ENCODE data around the gene AP5B1.
"Not testable (repeated sequence)": the region's sequence is repeated elsewhere in the genome, so short reads cannot be mapped to it uniquely, and the experiment has no call there.

Gene AP5B1

GRCh38 chr11:65764434-65764833 lies 16.3 kb downstream of the AP5B1 start:
- H3K4me2 ChIP-seq = no peak overlapping the region
- H3K4me1 ChIP-seq (ENCODE audit: low read depth, poor library complexity, severe bottlenecking) = peaks cover 19% of the 10 kb centered on the region
- H3K9ac ChIP-seq = no peak overlapping the region
- no peaks in the 10 kb centered on the region for H3K36me3 ChIP-seq (ENCODE audit: insufficient read depth)
- no peak overlapping the region for H3K27ac ChIP-seq
- H3K4me3 ChIP-seq (IDR thresholded peaks at IDR 0.05; ENCODE audit: insufficient read depth, low read depth, low read length) = no peak overlapping the region
- H2AFZ ChIP-seq (ENCODE audit: low read depth) = no peak overlapping the region
- H3K27me3 ChIP-seq (ENCODE audit: insufficient read depth, low read depth) = no peaks in the 10 kb centered on the region
- H3K79me2 ChIP-seq (ENCODE audit: insufficient read depth, low read depth) = no peaks in the 10 kb centered on the region
- no peaks in the 10 kb centered on the region for H4K20me1 ChIP-seq (ENCODE audit: insufficient read depth)
- no peak for TF ChIP-seq CTCF (conservative IDR thresholded peaks at IDR 0.05; ENCODE audit: low read depth, low read length)

GRCh38 chr11:65762816-65763215 lies 18.0 kb downstream of the AP5B1 start:
- not testable (repeated sequence) for H4K20me1 ChIP-seq (ENCODE audit: insufficient read depth); H3K4me3 ChIP-seq (IDR thresholded peaks at IDR 0.05; ENCODE audit: insufficient read depth, low read depth, low read length); H3K27ac ChIP-seq; H3K79me2 ChIP-seq (ENCODE audit: insufficient read depth, low read depth); H3K9ac ChIP-seq; H3K4me2 ChIP-seq; H2AFZ ChIP-seq (ENCODE audit: low read depth); H3K36me3 ChIP-seq (ENCODE audit: insufficient read depth); H3K27me3 ChIP-seq (ENCODE audit: insufficient read depth, low read depth)
- peaks cover 19% of the 10 kb centered on the region for H3K4me1 ChIP-seq (ENCODE audit: low read depth, poor library complexity, severe bottlenecking)

- not testable (repeated sequence) for H2AFZ ChIP-seq (ENCODE audit: low read depth); H3K27me3 ChIP-seq (ENCODE audit: insufficient read depth, low read depth); H3K36me3 ChIP-seq (ENCODE audit: insufficient read depth); H3K27ac ChIP-seq; H3K4me2 ChIP-seq; H4K20me1 ChIP-seq (ENCODE audit: insufficient read depth); H3K79me2 ChIP-seq (ENCODE audit: insufficient read depth, low read depth); H3K4me3 ChIP-seq (IDR thresholded peaks at IDR 0.05; ENCODE audit: insufficient read depth, low read depth, low read length); H3K9ac ChIP-seq
- peaks cover 14% of the 10 kb centered on the region for H3K4me1 ChIP-seq (ENCODE audit: low read depth, poor library complexity, severe bottlenecking)
Observed at GRCh38 chr11:65762169-65762568, 18.6 kb downstream of the AP5B1 start.

GRCh38 chr11:65745049-65745448 lies 35.7 kb downstream of the AP5B1 start:
- Histone ChIP-seq H3K4me3 (IDR thresholded peaks at IDR 0.05; ENCODE audit: insufficient read depth, low read depth, low read length) (no peak overlapping the region), H3K27ac (no peak overlapping the region), H4K20me1 (ENCODE audit: insufficient read depth) (no peaks in the 10 kb centered on the region), H3K36me3 (ENCODE audit: insufficient read depth) (no peaks in the 10 kb centered on the region), H2AFZ (ENCODE audit: low read depth) (no peak overlapping the region), H3K79me2 (ENCODE audit: insufficient read depth, low read depth) (no peaks in the 10 kb centered on the region), H3K4me2 (no peak overlapping the region), H3K9ac (no peak overlapping the region), H3K4me1 (ENCODE audit: low read depth, poor library complexity, severe bottlenecking) (no peaks in the 10 kb centered on the region), H3K27me3 (ENCODE audit: insufficient read depth, low read depth) (no peaks in the 10 kb centered on the region)
- TF ChIP-seq CTCF (conservative IDR thresholded peaks at IDR 0.05; ENCODE audit: low read depth, low read length) = no peak

GRCh38 chr11:65744699-65745042 lies 36.1 kb downstream of the AP5B1 start:
- Histone ChIP-seq H3K36me3 (ENCODE audit: insufficient read depth) (no peaks in the 10 kb centered on the region), H3K4me2 (no peak overlapping the region), H4K20me1 (ENCODE audit: insufficient read depth) (no peaks in the 10 kb centered on the region), H3K4me3 (IDR thresholded peaks at IDR 0.05; ENCODE audit: insufficient read depth, low read depth, low read length) (no peak overlapping the region), H3K4me1 (ENCODE audit: low read depth, poor library complexity, severe bottlenecking) (no peaks in the 10 kb centered on the region), H3K9ac (no peak overlapping the region), H3K79me2 (ENCODE audit: insufficient read depth, low read depth) (no peaks in the 10 kb centered on the region), H3K27ac (no peak overlapping the region), H3K27me3 (ENCODE audit: insufficient read depth, low read depth) (no peaks in the 10 kb centered on the region), H2AFZ (ENCODE audit: low read depth) (no peak overlapping the region)
- TF ChIP-seq CTCF (conservative IDR thresholded peaks at IDR 0.05; ENCODE audit: low read depth, low read length) = no peak

All from KMS-11 (cell line).